Stimulated activated CD4-positive, alpha-beta T cell treated with anti-CD3 and anti-CD28 coated beads, Interleukin-15, amount 100 ng/mL, for 48 hours (primary cell): Measurements from ENCODE around the gene SOWAHC.
"Not testable (repeated sequence)": the region's sequence is repeated elsewhere in the genome, so short reads cannot be mapped to it uniquely, and the experiment has no call there.

Source experiments
- DNase-seq, 2 donors: peaks; one replicate each; pipeline ENCODE4 v3.0.0-alpha.2; 2020; ENCODE audit warnings: low read depth in 2 of 2

SOWAHC gene

GRCh38 chr2:109613922-109614714 lies at the start of gene SOWAHC, which contains the start of gene SEPTIN10:
Gene SOWAHC (plus strand): TSS chr2:109614364. CDS start chr2:109614490, 126 bp downstream.
Gene SEPTIN10 (minus strand): TSS chr2:109613966. CDS start chr2:109613827, 139 bp downstream.
- DNase-seq: peak; percentile 60 to 77

- DNase-seq: no peak
These were observed 38.8 kb upstream of the SOWAHC start for GRCh38 chr2:109575373-109575772.

GRCh38 chr2:109577630-109578029 lies 36.5 kb upstream of the SOWAHC start:
- DNase-seq: not testable (repeated sequence)

- no peak for DNase-seq
These were observed 31.0 kb upstream of the SOWAHC start for GRCh38 chr2:109582928-109583895.

- DNase-seq: no peak
These were observed 27.5 kb upstream of the SOWAHC start for GRCh38 chr2:109586687-109587086.

- DNase-seq: no peak
These were observed 23.0 kb upstream of the SOWAHC start for GRCh38 chr2:109591206-109591605.

GRCh38 chr2:109592905-109593304 lies 21.3 kb upstream of the SOWAHC start:
- no peak for DNase-seq

- no peak for DNase-seq
These were observed 19.8 kb upstream of the SOWAHC start for GRCh38 chr2:109594246-109594885.

GRCh38 chr2:109595644-109596043 lies 18.5 kb upstream of the SOWAHC start:
- no peak for DNase-seq

- no peak for DNase-seq
These were observed 16.9 kb upstream of the SOWAHC start for GRCh38 chr2:109597283-109597682.

- DNase-seq: no peak
These were observed 12.4 kb upstream of the SOWAHC start for GRCh38 chr2:109601783-109602182.

- DNase-seq: no peak
These were observed 11.5 kb upstream of the SOWAHC start for GRCh38 chr2:109602617-109603188.

- DNase-seq: no peak
These were observed 9.6 kb upstream of the SOWAHC start for GRCh38 chr2:109604597-109604996.

- no peak for DNase-seq
These were observed 6.4 kb upstream of the SOWAHC start for GRCh38 chr2:109607766-109608165.

GRCh38 chr2:109609352-109610024 lies 4.7 kb upstream of the SOWAHC start:
- no peak for DNase-seq

- no peak for DNase-seq
These were observed 2.6 kb upstream of the SOWAHC start for GRCh38 chr2:109611467-109612095.

- DNase-seq: no peak
These were observed 863 bp upstream of the SOWAHC start for GRCh38 chr2:109613081-109613921.

- no peak for DNase-seq
These were observed 812 bp downstream of the SOWAHC start for GRCh38 chr2:109614715-109615636.
